Tibial artery (tissue), 4 donors: ENCODE data around the gene CLK2.

ENCODE experiments used
- DNase-seq, 2 donors: peaks; one replicate each; pipeline ENCODE4 v3.0.0-alpha.2; 2019
- H3K27ac ChIP-seq, 2 donors: fragments of 200-600 bp; sonication (generic) in 1 of 2; 1 replicate in 1 of 2; 2 replicates in 1 of 2; pipeline ENCODE4 v1.5.1; 2018 to 2019; ENCODE audit warnings: mild to moderate bottlenecking in 1 of 2
- H3K27me3 ChIP-seq, 2 donors: fragments of 200-600 bp; sonication (generic) in 1 of 2; one replicate each; pipeline versions ENCODE4 v1.5.1 to v1.6.0; 2016 to 2019
- H3K36me3 ChIP-seq, 3 donors: fragments of 200-600 bp; sonication (generic) in 2 of 3; one replicate each; pipeline ENCODE4 v1.5.1; 2016 to 2019; ENCODE audit warnings: mild to moderate bottlenecking in 2 of 3
- H3K4me1 ChIP-seq, 4 donors: fragments of 200-600 bp; sonication (generic) in 2 of 4; 1 replicate in 3 of 4; 2 replicates in 1 of 4; pipeline ENCODE4 v1.5.1; 2016 to 2019
- H3K4me3 ChIP-seq, 2 donors: fragments of 200-600 bp; sonication (generic) in 1 of 2; 1 replicate in 1 of 2; 2 replicates in 1 of 2; pipeline ENCODE4 v1.5.1; 2018 to 2019; ENCODE audit warnings: mild to moderate bottlenecking in 2 of 2
- H3K9me3 ChIP-seq, 3 donors: fragments of 200-600 bp; sonication (generic) in 1 of 3; one replicate each; pipeline ENCODE4 v1.5.1; 2016 to 2019
- CTCF ChIP-seq, 2 experiments: fragments of 200-600 bp in 1 of 2; fragments of 450-650 bp in 1 of 2; IDR thresholded peaks; one replicate each; pipeline ENCODE4 v1.5.1; 2017 to 2019; ENCODE audit warnings: antibody characterized with exemption in 2 of 2, mild to moderate bottlenecking in 1 of 2, moderate library complexity in 1 of 2
- intact Hi-C: fragments of 100-400 bp; cut with DNase I; formaldehyde crosslinking; loops from one replicate; pipeline ENCODE4 v1.15.0; 2023; ENCODE audit warnings: low total_unique reads

CLK2 gene

GRCh38 chr1:155273343-155274245 is at the start of gene CLK2:
Gene CLK2, minus strand, starts transcription at chr1:155273504. Its CDS starts 2,527 bp downstream, at chr1:155270977.
- DNase-seq, result peak; percentile 92 to 97
- no peak for TF ChIP-seq CTCF (IDR thresholded peaks at IDR 0.05)
- intact Hi-C loops, result loop anchor here (10.0 kb wide), 1 partner anchor 291 kb away; the partner anchor contains the start of gene ASH1L
- Histone ChIP-seq H3K27ac (peak within 1 kb of the TSS; percentile 88 to 93), H3K4me1 (peaks cover 17 to 41% (median 36%) of the 10 kb centered on the region in 4 donors), H3K4me3 (peak within 1 kb of the TSS; percentile 61 to 67), H3K9me3 (no peaks in the 10 kb centered on the region), H3K27me3 (no peaks in the 10 kb centered on the region), H3K36me3 (peaks cover 23 to 27% (median 23%) of the 10 kb centered on the region in 3 donors)

GRCh38 chr1:155322571-155322952 is 49.3 kb upstream of the CLK2 start:
- peak overlapping the region; percentile 89 to 99 for H3K27ac ChIP-seq
- peak overlapping the region; percentile 65 to 91 for H3K4me3 ChIP-seq
- intact Hi-C loops, result loop anchor here (5.0 kb wide), 2 partner anchors 45 to 70 kb away; partner anchors contain the start of gene HCN3
- H3K4me1 ChIP-seq, result peaks cover 0 to 51% (median 33%) of the 10 kb centered on the region in 4 donors
- TF ChIP-seq CTCF (IDR thresholded peaks at IDR 0.05), result no peak
- no peak for DNase-seq
- H3K27me3 ChIP-seq, result no peaks in the 10 kb centered on the region
- peaks cover 0 to 27% (median 11%) of the 10 kb centered on the region in 3 donors for H3K36me3 ChIP-seq
- H3K9me3 ChIP-seq, result no peaks in the 10 kb centered on the region

- intact Hi-C loops, result loop anchor here (5.0 kb wide), 2 partner anchors 45 to 70 kb away; partner anchors contain the start of gene HCN3
- Histone ChIP-seq H3K27ac (peak overlapping the region; percentile 89 to 99), H3K27me3 (no peaks in the 10 kb centered on the region), H3K4me1 (peaks cover 0 to 51% (median 33%) of the 10 kb centered on the region in 4 donors), H3K36me3 (peaks cover 0 to 20% (median 8%) of the 10 kb centered on the region in 3 donors), H3K4me3 (peak overlapping the region; percentile 65 to 91), H3K9me3 (no peaks in the 10 kb centered on the region)
- peak in 1 of 2 donors; percentile 66 for DNase-seq
- TF ChIP-seq CTCF (IDR thresholded peaks at IDR 0.05), result no peak
These were observed 48.6 kb upstream of the CLK2 start for GRCh38 chr1:155321639-155322503.

GRCh38 chr1:155320661-155321617 is 47.6 kb upstream of the CLK2 start, which contains the start of gene RUSC1:
Gene RUSC1, plus strand, starts transcription at chr1:155320894. Its CDS starts 880 bp downstream, at chr1:155321774.
- Histone ChIP-seq H3K27me3 (no peaks in the 10 kb centered on the region), H3K9me3 (no peaks in the 10 kb centered on the region), H3K4me3 (peak within 1 kb of the TSS; percentile 65 to 91), H3K27ac (peak within 1 kb of the TSS; percentile 89 to 99), H3K4me1 (peaks cover 0 to 43% (median 29%) of the 10 kb centered on the region in 4 donors), H3K36me3 (peaks cover 0 to 15% (median 0%) of the 10 kb centered on the region in 3 donors)
- DNase-seq, result peak; percentile 82 to 93
- intact Hi-C loops, result loop anchor here (5.0 kb wide), 2 partner anchors 44 to 69 kb away; partner anchors contain the start of gene HCN3
- TF ChIP-seq CTCF (IDR thresholded peaks at IDR 0.05), result peak in 1 of 2 experiments; percentile 6
